ENCODE results near the gene GJB3. TPM values are rescaled to one million over a fixed set of nuclear protein-coding genes. Genes with fewer than 3 reads are reported as not detected.

The GJB3 gene
- total and polyA plus RNA-seq, 10 of the 15 experiments (the other 5 are each of a cell fraction or from before 2014, with no cell fraction given), result not detected

DNA sequence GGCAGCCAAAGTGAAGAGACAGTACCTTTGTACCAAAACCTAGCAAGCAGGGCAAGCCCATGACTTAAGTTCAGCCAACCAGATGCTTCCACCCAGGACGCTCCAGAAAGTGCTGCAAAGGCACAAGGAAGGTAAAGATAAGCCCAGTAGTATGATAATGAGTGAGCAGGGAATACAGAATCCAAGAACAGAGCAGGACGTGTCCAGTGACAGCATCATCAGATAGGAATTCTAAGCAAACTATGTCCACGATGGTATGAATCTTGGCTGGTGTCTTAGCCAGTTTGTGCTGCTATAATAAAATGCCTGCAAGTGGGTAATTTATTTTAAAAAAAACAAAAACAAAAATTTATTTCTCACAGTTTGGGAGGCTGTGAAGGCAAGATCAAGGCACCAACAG lies 25.4 kb downstream of the GJB3 start:
- POLR2A ChIA-PET, result no interaction called here
- Histone ChIP-seq H3K27ac (ENCODE audit: control insufficient read depth, insufficient read depth) (no peak overlapping the region), H2AFZ (ENCODE audit: control insufficient read depth, low read depth, low read length) (no peak overlapping the region), H3K9me3 (replicated peaks; ENCODE audit: control insufficient read depth, insufficient read depth, low read length) (no peaks in the 10 kb centered on the region; the same call in 2 of the 3 replicates), H3K4me1 (ENCODE audit: control insufficient read depth, insufficient read depth, low read length) (no peaks in the 10 kb centered on the region), H3K79me2 (ENCODE audit: control insufficient read depth, insufficient read depth, low read length) (no peaks in the 10 kb centered on the region), H3K36me3 (ENCODE audit: control insufficient read depth in 2 of 2, insufficient read depth in 2 of 2, low read length in 1 of 2) (no peaks in the 10 kb centered on the region), H3K9ac (ENCODE audit: control insufficient read depth, insufficient read depth, low read length) (no peak overlapping the region), H4K20me1 (ENCODE audit: control insufficient read depth, insufficient read depth) (no peaks in the 10 kb centered on the region), H3K4me3 (no peak overlapping the region), H3K4me2 (ENCODE audit: control insufficient read depth, insufficient read depth) (no peak overlapping the region), H3K27me3 (replicated peaks in 1 of 2; ENCODE audit: control insufficient read depth in 2 of 2, insufficient read depth in 2 of 2, low read length in 1 of 2) (no peaks in the 10 kb centered on the region)
- WGBS (ENCODE audit: insufficient coverage, insufficient replicate concordance, low lambda C conversion rate, missing lambda C conversion rate), result 34% methylated on average over 3 of the region's 3 CpGs
- no peak for TF ChIP-seq ZNF384 (IDR thresholded peaks at IDR 0.05; ENCODE audit: borderline replicate concordance, low read depth, low read length)
- TF ChIP-seq, protein P1, sequence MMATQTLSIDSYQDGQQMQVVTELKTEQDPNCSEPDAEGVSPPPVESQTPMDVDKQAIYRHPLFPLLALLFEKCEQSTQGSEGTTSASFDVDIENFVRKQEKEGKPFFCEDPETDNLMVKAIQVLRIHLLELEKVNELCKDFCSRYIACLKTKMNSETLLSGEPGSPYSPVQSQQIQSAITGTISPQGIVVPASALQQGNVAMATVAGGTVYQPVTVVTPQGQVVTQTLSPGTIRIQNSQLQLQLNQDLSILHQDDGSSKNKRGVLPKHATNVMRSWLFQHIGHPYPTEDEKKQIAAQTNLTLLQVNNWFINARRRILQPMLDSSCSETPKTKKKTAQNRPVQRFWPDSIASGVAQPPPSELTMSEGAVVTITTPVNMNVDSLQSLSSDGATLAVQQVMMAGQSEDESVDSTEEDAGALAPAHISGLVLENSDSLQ (IDR thresholded peaks at IDR 0.05), result no peak
- TF ChIP-seq, protein P2, sequence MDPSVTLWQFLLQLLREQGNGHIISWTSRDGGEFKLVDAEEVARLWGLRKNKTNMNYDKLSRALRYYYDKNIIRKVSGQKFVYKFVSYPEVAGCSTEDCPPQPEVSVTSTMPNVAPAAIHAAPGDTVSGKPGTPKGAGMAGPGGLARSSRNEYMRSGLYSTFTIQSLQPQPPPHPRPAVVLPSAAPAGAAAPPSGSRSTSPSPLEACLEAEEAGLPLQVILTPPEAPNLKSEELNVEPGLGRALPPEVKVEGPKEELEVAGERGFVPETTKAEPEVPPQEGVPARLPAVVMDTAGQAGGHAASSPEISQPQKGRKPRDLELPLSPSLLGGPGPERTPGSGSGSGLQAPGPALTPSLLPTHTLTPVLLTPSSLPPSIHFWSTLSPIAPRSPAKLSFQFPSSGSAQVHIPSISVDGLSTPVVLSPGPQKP (IDR thresholded peaks at IDR 0.05; ENCODE audit: low read depth, low read length), result no peak
- TF ChIP-seq HDGF (IDR thresholded peaks at IDR 0.05), result no peak
- TF ChIP-seq, protein P3, sequence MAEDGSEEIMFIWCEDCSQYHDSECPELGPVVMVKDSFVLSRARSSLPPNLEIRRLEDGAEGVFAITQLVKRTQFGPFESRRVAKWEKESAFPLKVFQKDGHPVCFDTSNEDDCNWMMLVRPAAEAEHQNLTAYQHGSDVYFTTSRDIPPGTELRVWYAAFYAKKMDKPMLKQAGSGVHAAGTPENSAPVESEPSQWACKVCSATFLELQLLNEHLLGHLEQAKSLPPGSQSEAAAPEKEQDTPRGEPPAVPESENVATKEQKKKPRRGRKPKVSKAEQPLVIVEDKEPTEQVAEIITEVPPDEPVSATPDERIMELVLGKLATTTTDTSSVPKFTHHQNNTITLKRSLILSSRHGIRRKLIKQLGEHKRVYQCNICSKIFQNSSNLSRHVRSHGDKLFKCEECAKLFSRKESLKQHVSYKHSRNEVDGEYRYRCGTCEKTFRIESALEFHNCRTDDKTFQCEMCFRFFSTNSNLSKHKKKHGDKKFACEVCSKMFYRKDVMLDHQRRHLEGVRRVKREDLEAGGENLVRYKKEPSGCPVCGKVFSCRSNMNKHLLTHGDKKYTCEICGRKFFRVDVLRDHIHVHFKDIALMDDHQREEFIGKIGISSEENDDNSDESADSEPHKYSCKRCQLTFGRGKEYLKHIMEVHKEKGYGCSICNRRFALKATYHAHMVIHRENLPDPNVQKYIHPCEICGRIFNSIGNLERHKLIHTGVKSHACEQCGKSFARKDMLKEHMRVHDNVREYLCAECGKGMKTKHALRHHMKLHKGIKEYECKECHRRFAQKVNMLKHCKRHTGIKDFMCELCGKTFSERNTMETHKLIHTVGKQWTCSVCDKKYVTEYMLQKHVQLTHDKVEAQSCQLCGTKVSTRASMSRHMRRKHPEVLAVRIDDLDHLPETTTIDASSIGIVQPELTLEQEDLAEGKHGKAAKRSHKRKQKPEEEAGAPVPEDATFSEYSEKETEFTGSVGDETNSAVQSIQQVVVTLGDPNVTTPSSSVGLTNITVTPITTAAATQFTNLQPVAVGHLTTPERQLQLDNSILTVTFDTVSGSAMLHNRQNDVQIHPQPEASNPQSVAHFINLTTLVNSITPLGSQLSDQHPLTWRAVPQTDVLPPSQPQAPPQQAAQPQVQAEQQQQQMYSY (CRISPR knock-in tag; IDR thresholded peaks at IDR 0.05), result no peak
- TF ChIP-seq, protein P4, sequence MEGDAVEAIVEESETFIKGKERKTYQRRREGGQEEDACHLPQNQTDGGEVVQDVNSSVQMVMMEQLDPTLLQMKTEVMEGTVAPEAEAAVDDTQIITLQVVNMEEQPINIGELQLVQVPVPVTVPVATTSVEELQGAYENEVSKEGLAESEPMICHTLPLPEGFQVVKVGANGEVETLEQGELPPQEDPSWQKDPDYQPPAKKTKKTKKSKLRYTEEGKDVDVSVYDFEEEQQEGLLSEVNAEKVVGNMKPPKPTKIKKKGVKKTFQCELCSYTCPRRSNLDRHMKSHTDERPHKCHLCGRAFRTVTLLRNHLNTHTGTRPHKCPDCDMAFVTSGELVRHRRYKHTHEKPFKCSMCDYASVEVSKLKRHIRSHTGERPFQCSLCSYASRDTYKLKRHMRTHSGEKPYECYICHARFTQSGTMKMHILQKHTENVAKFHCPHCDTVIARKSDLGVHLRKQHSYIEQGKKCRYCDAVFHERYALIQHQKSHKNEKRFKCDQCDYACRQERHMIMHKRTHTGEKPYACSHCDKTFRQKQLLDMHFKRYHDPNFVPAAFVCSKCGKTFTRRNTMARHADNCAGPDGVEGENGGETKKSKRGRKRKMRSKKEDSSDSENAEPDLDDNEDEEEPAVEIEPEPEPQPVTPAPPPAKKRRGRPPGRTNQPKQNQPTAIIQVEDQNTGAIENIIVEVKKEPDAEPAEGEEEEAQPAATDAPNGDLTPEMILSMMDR (IDR thresholded peaks at IDR 0.05 in 2 of 3, conservative IDR thresholded peaks at IDR 0.05 in 1 of 3; ENCODE audit: control insufficient read depth in 2 of 3, extremely low read depth in 1 of 3, insufficient read depth in 1 of 3, low read depth in 3 of 3, low read length in 3 of 3), result no peak
- no peak for TF ChIP-seq HCFC1 (IDR thresholded peaks at IDR 0.05; ENCODE audit: low read length)
- TF ChIP-seq CEBPB (IDR thresholded peaks at IDR 0.05; ENCODE audit: borderline replicate concordance in 1 of 2, low read depth in 2 of 2, low read length in 2 of 2), result no peak
- TF ChIP-seq, protein P5, sequence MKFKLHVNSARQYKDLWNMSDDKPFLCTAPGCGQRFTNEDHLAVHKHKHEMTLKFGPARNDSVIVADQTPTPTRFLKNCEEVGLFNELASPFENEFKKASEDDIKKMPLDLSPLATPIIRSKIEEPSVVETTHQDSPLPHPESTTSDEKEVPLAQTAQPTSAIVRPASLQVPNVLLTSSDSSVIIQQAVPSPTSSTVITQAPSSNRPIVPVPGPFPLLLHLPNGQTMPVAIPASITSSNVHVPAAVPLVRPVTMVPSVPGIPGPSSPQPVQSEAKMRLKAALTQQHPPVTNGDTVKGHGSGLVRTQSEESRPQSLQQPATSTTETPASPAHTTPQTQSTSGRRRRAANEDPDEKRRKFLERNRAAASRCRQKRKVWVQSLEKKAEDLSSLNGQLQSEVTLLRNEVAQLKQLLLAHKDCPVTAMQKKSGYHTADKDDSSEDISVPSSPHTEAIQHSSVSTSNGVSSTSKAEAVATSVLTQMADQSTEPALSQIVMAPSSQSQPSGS (IDR thresholded peaks at IDR 0.05; ENCODE audit: low read length), result no peak
- no peak for TF ChIP-seq FOXM1 (IDR thresholded peaks at IDR 0.05; ENCODE audit: low read depth, low read length)
- no peak for ATAC-seq
- CTCF ChIA-PET, result no interaction called here
- DNase-seq (ENCODE audit: low read depth, low spot score), result no peak
- SMC1A ChIA-PET (ENCODE audit: uncharacterized antibody, unreplicated experiment), result no interaction called here
- FAIRE-seq, result no peak
- BruUV-seq (replicated peaks), result no TSS peak
- RAD21 ChIA-PET (ENCODE audit: unreplicated experiment), result no interaction called here
- in situ Hi-C loops (cut with MboI), result no loop called here
- intact Hi-C loops (cut with micrococcal nuclease; ENCODE audit: unreplicated experiment), result no loop called here
